HL-60 (cell line): Measurements from ENCODE around the gene ARHGAP24.

Experiments used
- DNase-seq, 2 experiments: peaks; one replicate each; pipeline ENCODE4 v3.0.0-alpha.2; 2010 to 2020; ENCODE audit warnings: low read depth in 1 of 2, low spot score in 1 of 2
- H3K27ac ChIP-seq: fragments of 250-450 bp; sonication (Bioruptor Pico); replicated peaks from 2 replicates; pipeline ENCODE4 v1.5.1; 2020; ENCODE audit warnings: mild to moderate bottlenecking, moderate library complexity
- H3K27me3 ChIP-seq: fragments of 250-450 bp; sonication (Bioruptor Pico); 2 replicates; pipeline ENCODE4 v1.5.1; 2021; ENCODE audit warnings: mild to moderate bottlenecking, moderate library complexity; ENCODE audit not compliant: insufficient read depth, poor library complexity, severe bottlenecking
- H3K4me3 ChIP-seq: replicated peaks from 2 replicates; pipeline ENCODE4 v1.5.1; 2011; ENCODE audit warnings: mild to moderate bottlenecking, control low read depth, low read length; ENCODE audit not compliant: insufficient read depth
- CTCF ChIP-seq: IDR thresholded peaks from one replicate; pipeline ENCODE4 v1.5.1; 2011; ENCODE audit warnings: low read length, control low read depth, inconsistent platforms; ENCODE audit not compliant: insufficient read depth
- GABPA ChIP-seq: IDR thresholded peaks from 2 replicates; pipeline ENCODE4 v1.6.1; 2012; ENCODE audit warnings: low read depth
- POLR2AphosphoS5 ChIP-seq: IDR thresholded peaks from 2 replicates; pipeline ENCODE4 v1.6.1; 2012; ENCODE audit warnings: low read depth
- REST ChIP-seq: IDR thresholded peaks from 2 replicates; pipeline ENCODE4 v1.6.1; 2012; ENCODE audit warnings: low read depth; ENCODE audit not compliant: insufficient replicate concordance
- SPI1 ChIP-seq: IDR thresholded peaks from 2 replicates; pipeline ENCODE4 v1.6.1; 2012; ENCODE audit warnings: low read depth, mild to moderate bottlenecking, borderline replicate concordance

ARHGAP24 gene

GRCh38 chr4:85430226-85430625, 44.7 kb upstream of the ARHGAP24 start:
- no peak for DNase-seq
- Histone ChIP-seq H3K4me3 (no peak overlapping the region), H3K27ac (no peak overlapping the region), H3K27me3 (no peaks in the 10 kb centered on the region)
- TF ChIP-seq GABPA: no peak
- no peak for TF ChIP-seq REST
- TF ChIP-seq CTCF: no peak
- no peak for TF ChIP-seq SPI1
- TF ChIP-seq POLR2AphosphoS5: no peak

GRCh38 chr4:85430697-85431096, 44.3 kb upstream of the ARHGAP24 start:
- H3K27ac ChIP-seq: no peak overlapping the region
- no peak overlapping the region for H3K4me3 ChIP-seq
- TF ChIP-seq SPI1 (no peak), REST (no peak), GABPA (no peak), POLR2AphosphoS5 (no peak), CTCF (no peak)
- no peaks in the 10 kb centered on the region for H3K27me3 ChIP-seq
- no peak for DNase-seq

DNA sequence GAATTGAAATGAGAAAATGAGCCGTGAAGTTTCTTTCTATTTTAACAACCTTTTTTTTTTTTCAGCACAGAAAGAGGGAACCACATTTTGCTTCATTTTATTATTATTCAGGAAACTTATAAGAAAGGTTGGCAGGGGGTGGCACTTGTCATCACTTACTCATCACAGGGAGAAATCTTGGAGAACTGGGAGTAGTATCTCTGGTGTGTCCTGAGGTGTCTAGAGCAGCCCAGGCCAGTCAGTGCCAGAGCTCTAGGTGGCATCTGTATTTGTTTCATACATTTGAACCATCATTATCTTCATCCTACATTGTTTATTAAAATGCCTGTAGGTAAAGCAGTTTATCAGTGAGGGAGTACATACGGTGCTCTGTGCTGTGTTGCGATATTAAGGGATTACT, 43.8 kb upstream of the ARHGAP24 start:
- Histone ChIP-seq H3K27me3 (no peaks in the 10 kb centered on the region), H3K27ac (no peak overlapping the region), H3K4me3 (no peak overlapping the region)
- DNase-seq: no peak
- no peak for TF ChIP-seq REST
- TF ChIP-seq SPI1: no peak
- TF ChIP-seq CTCF: no peak
- TF ChIP-seq GABPA: no peak
- TF ChIP-seq POLR2AphosphoS5: no peak
